ENCODE results near the gene KIF5B.

KIF5B gene

GRCh38 chr10:32059472-32059871 lies 3.2 kb upstream of the KIF5B start:
- H3K23ac ChIP-seq (ENCODE audit: low read length), result no peak overlapping the region
- no peak overlapping the region for H3K4ac ChIP-seq (ENCODE audit: low read depth, low read length)
- H4K8ac ChIP-seq (ENCODE audit: low read depth, low read length), result no peak overlapping the region
- no peak overlapping the region for H2BK12ac ChIP-seq (ENCODE audit: low read length)
- no peak overlapping the region for H4K91ac ChIP-seq (ENCODE audit: low read depth, low read length)
- no peak overlapping the region for H2BK5ac ChIP-seq (ENCODE audit: low read depth, low read length, poor library complexity)
- peaks cover 2% of the 10 kb centered on the region in 2 experiments for H3K4me1 ChIP-seq (ENCODE audit: control insufficient read depth in 1 of 2, insufficient read depth in 2 of 2, low read length in 2 of 2)
- peaks cover 11% of the 10 kb centered on the region for H3K79me1 ChIP-seq (ENCODE audit: low read length)
- peaks cover 9% of the 10 kb centered on the region for H3K79me2 ChIP-seq (ENCODE audit: control insufficient read depth, insufficient read depth, low read length, poor library complexity)
- no peak for DNase-seq
- no peak overlapping the region for H3K9ac ChIP-seq (ENCODE audit: low read length)
- H2AK5ac ChIP-seq (ENCODE audit: low read length), result no peak overlapping the region
- no CpG with 5 or more reads among the region's 3 CpGs for WGBS (ENCODE audit: extremely low coverage, insufficient coverage, insufficient read length)
- H3K27ac ChIP-seq (ENCODE audit: low read depth, low read length), result no peak overlapping the region
- no peak overlapping the region for H3K14ac ChIP-seq (ENCODE audit: low read length)
- no peak overlapping the region for H2AFZ ChIP-seq (ENCODE audit: insufficient read depth, low read length, poor library complexity)
- no peak overlapping the region for H3K18ac ChIP-seq (ENCODE audit: low read length)
- H4K12ac ChIP-seq (ENCODE audit: low read depth, low read length), result no peak overlapping the region
- no peaks in the 10 kb centered on the region for H3K9me3 ChIP-seq (ENCODE audit: insufficient read depth, low read depth, low read length)
- no peaks in the 10 kb centered on the region for H3K27me3 ChIP-seq (ENCODE audit: insufficient read depth, low read length)
- H3K4me3 ChIP-seq (ENCODE audit: low read depth, low read length), result no peak overlapping the region
- H3K36me3 ChIP-seq (ENCODE audit: control insufficient read depth in 1 of 2, insufficient read depth in 2 of 2, low read length in 2 of 2), result no peaks in the 10 kb centered on the region
- H3K4me2 ChIP-seq (ENCODE audit: low read length), result no peak overlapping the region
- no peak overlapping the region for H2BK120ac ChIP-seq (ENCODE audit: insufficient read depth, low read length, poor library complexity)

GRCh38 chr10:32057036-32057372 lies 779 bp upstream of the KIF5B start:
- Histone ChIP-seq H3K9ac (ENCODE audit: low read length) (no peak overlapping the region), H4K8ac (ENCODE audit: low read depth, low read length) (no peak overlapping the region), H2BK120ac (ENCODE audit: insufficient read depth, low read length, poor library complexity) (no peak overlapping the region), H3K4me2 (ENCODE audit: low read length) (peak overlapping the region; percentile 76), H4K91ac (ENCODE audit: low read depth, low read length) (no peak overlapping the region), H3K79me1 (ENCODE audit: low read length) (peaks cover 11% of the 10 kb centered on the region), H2AK5ac (ENCODE audit: low read length) (peak overlapping the region; percentile 85), H3K36me3 (ENCODE audit: control insufficient read depth in 1 of 2, insufficient read depth in 2 of 2, low read length in 2 of 2) (no peaks in the 10 kb centered on the region), H3K4me3 (ENCODE audit: low read depth, low read length) (no peak overlapping the region), H2BK12ac (ENCODE audit: low read length) (peak overlapping the region; percentile 45), H2BK5ac (ENCODE audit: low read depth, low read length, poor library complexity) (no peak overlapping the region), H3K14ac (ENCODE audit: low read length) (no peak overlapping the region), H2AFZ (ENCODE audit: insufficient read depth, low read length, poor library complexity) (no peak overlapping the region), H3K23ac (ENCODE audit: low read length) (no peak overlapping the region), H3K4me1 (ENCODE audit: control insufficient read depth in 1 of 2, insufficient read depth in 2 of 2, low read length in 2 of 2) (peaks cover 2 to 5% of the 10 kb centered on the region in 2 experiments), H3K27ac (ENCODE audit: low read depth, low read length) (no peak overlapping the region), H3K79me2 (ENCODE audit: control insufficient read depth, insufficient read depth, low read length, poor library complexity) (peaks cover 14% of the 10 kb centered on the region), H3K9me3 (ENCODE audit: insufficient read depth, low read depth, low read length) (no peaks in the 10 kb centered on the region), H4K12ac (ENCODE audit: low read depth, low read length) (peak overlapping the region; percentile 16), H3K4ac (ENCODE audit: low read depth, low read length) (peak overlapping the region; percentile 19), H3K18ac (ENCODE audit: low read length) (no peak overlapping the region), H3K27me3 (ENCODE audit: insufficient read depth, low read length) (no peaks in the 10 kb centered on the region)
- DNase-seq, result no peak
- WGBS (ENCODE audit: extremely low coverage, insufficient coverage, insufficient read length), result no CpG with 5 or more reads among the region's 8 CpGs

- DNase-seq, result peak; percentile 60 to 67
Measured at GRCh38 chr10:32055478-32056135, 618 bp downstream of the KIF5B start.

GRCh38 chr10:32054094-32054493 lies 2.1 kb downstream of the KIF5B start:
- H2AFZ ChIP-seq (ENCODE audit: insufficient read depth, low read length, poor library complexity), result no peak overlapping the region
- H3K23ac ChIP-seq (ENCODE audit: low read length), result no peak overlapping the region
- no CpG with 5 or more reads among the region's 5 CpGs for WGBS (ENCODE audit: extremely low coverage, insufficient coverage, insufficient read length)
- H2BK12ac ChIP-seq (ENCODE audit: low read length), result no peak overlapping the region
- peak overlapping the region; percentile 60 for H3K4me2 ChIP-seq (ENCODE audit: low read length)
- peak in 1 of 2 donors; percentile 12 for DNase-seq
- H4K12ac ChIP-seq (ENCODE audit: low read depth, low read length), result no peak overlapping the region
- no peak overlapping the region for H2AK5ac ChIP-seq (ENCODE audit: low read length)
- H3K36me3 ChIP-seq (ENCODE audit: control insufficient read depth in 1 of 2, insufficient read depth in 2 of 2, low read length in 2 of 2), result no peaks in the 10 kb centered on the region
- H2BK120ac ChIP-seq (ENCODE audit: insufficient read depth, low read length, poor library complexity), result no peak overlapping the region
- H3K9me3 ChIP-seq (ENCODE audit: insufficient read depth, low read depth, low read length), result no peaks in the 10 kb centered on the region
- no peak overlapping the region for H2BK5ac ChIP-seq (ENCODE audit: low read depth, low read length, poor library complexity)
- H3K18ac ChIP-seq (ENCODE audit: low read length), result no peak overlapping the region
- H3K27me3 ChIP-seq (ENCODE audit: insufficient read depth, low read length), result no peaks in the 10 kb centered on the region
- no peak overlapping the region for H3K9ac ChIP-seq (ENCODE audit: low read length)
- no peak overlapping the region for H4K8ac ChIP-seq (ENCODE audit: low read depth, low read length)
- no peak overlapping the region for H3K14ac ChIP-seq (ENCODE audit: low read length)
- H3K79me1 ChIP-seq (ENCODE audit: low read length), result peaks cover 11% of the 10 kb centered on the region
- peaks cover 18% of the 10 kb centered on the region for H3K79me2 ChIP-seq (ENCODE audit: control insufficient read depth, insufficient read depth, low read length, poor library complexity)
- H3K27ac ChIP-seq (ENCODE audit: low read depth, low read length), result no peak overlapping the region
- peak overlapping the region; percentile 84 for H3K4ac ChIP-seq (ENCODE audit: low read depth, low read length)
- H4K91ac ChIP-seq (ENCODE audit: low read depth, low read length), result no peak overlapping the region
- H3K4me1 ChIP-seq (ENCODE audit: control insufficient read depth in 1 of 2, insufficient read depth in 2 of 2, low read length in 2 of 2), result peaks cover 2 to 10% of the 10 kb centered on the region in 2 experiments
- no peak overlapping the region for H3K4me3 ChIP-seq (ENCODE audit: low read depth, low read length)

More at GRCh38 chr10:32055478-32056135, 618 bp downstream of the KIF5B start:
- Histone ChIP-seq H3K9me3 (ENCODE audit: insufficient read depth, low read depth, low read length) (no peaks in the 10 kb centered on the region), H3K36me3 (ENCODE audit: control insufficient read depth in 1 of 2, insufficient read depth in 2 of 2, low read length in 2 of 2) (no peaks in the 10 kb centered on the region), H2AK5ac (ENCODE audit: low read length) (peak overlapping the region; percentile 97), H2AFZ (ENCODE audit: insufficient read depth, low read length, poor library complexity) (peak overlapping the region; percentile 99), H3K27ac (ENCODE audit: low read depth, low read length) (peak overlapping the region; percentile 95), H3K23ac (ENCODE audit: low read length) (no peak overlapping the region), H3K4ac (ENCODE audit: low read depth, low read length) (peak overlapping the region; percentile 100), H2BK5ac (ENCODE audit: low read depth, low read length, poor library complexity) (peak overlapping the region; percentile 99), H3K14ac (ENCODE audit: low read length) (peak overlapping the region; percentile 100), H3K4me3 (ENCODE audit: low read depth, low read length) (peak overlapping the region; percentile 97), H3K9ac (ENCODE audit: low read length) (peak overlapping the region; percentile 99), H3K79me2 (ENCODE audit: control insufficient read depth, insufficient read depth, low read length, poor library complexity) (peaks cover 14% of the 10 kb centered on the region), H4K12ac (ENCODE audit: low read depth, low read length) (peak overlapping the region; percentile 94), H3K18ac (ENCODE audit: low read length) (peak overlapping the region; percentile 100), H3K27me3 (ENCODE audit: insufficient read depth, low read length) (no peaks in the 10 kb centered on the region), H2BK12ac (ENCODE audit: low read length) (peak overlapping the region; percentile 61), H3K4me1 (ENCODE audit: control insufficient read depth in 1 of 2, insufficient read depth in 2 of 2, low read length in 2 of 2) (peaks cover 2 to 7% of the 10 kb centered on the region in 2 experiments), H4K91ac (ENCODE audit: low read depth, low read length) (peak overlapping the region; percentile 98), H3K79me1 (ENCODE audit: low read length) (peaks cover 11% of the 10 kb centered on the region), H3K4me2 (ENCODE audit: low read length) (peak overlapping the region; percentile 68), H2BK120ac (ENCODE audit: insufficient read depth, low read length, poor library complexity) (peak overlapping the region; percentile 98), H4K8ac (ENCODE audit: low read depth, low read length) (peak overlapping the region; percentile 100)
- no CpG with 5 or more reads among the region's 59 CpGs for WGBS (ENCODE audit: extremely low coverage, insufficient coverage, insufficient read length)

Data from trophoblast cell (in vitro differentiated cells and primary cell).